OCI-LY7 (cell line): Measurements from ENCODE around the gene LGR6. TPM values are rescaled to one million over a fixed set of nuclear protein-coding genes. Genes with fewer than 3 reads are reported as not detected.

Source experiments
- Bru-seq: library from RNA; stranded (reverse); fragments of 400-500 nt; gene quantifications from one replicate; lab custom pipeline; 2021; lab: Mats Ljungman, UMichigan
- BruChase-seq, 2 experiments: library from RNA; stranded (reverse); fragments of 400-500 nt; gene quantifications; one replicate each; lab custom pipeline; 2021; lab: Mats Ljungman, UMichigan
- BruUV-seq: library from RNA; stranded (reverse); fragments of 400-500 nt; replicated peaks from 2 replicates; lab custom pipeline; 2021; lab: Mats Ljungman, UMichigan
- CTCF ChIA-PET: fragments of 300-600 bp; sonication (Branson Sonifier 250); formaldehyde crosslinking; loops from one replicate; lab custom pipeline; 2022; ENCODE audit warnings: antibody characterized with exemption; ENCODE audit not compliant: unreplicated experiment; lab: Charles Lee
- POLR2A ChIA-PET: fragments of 300-600 bp; sonication (Branson Sonifier 250); formaldehyde crosslinking; loops from one replicate; lab custom pipeline; 2022; ENCODE audit warnings: antibody characterized with exemption; lab: Charles Lee
- DNase-seq: peaks from one replicate; pipeline ENCODE4 v3.0.0-alpha.2; 2015; ENCODE audit warnings: low spot score
- H2AFZ ChIP-seq: fragments of 200-600 bp; sonication (generic), shearing (Covaris generic); 2 replicates; pipeline ENCODE4 v1.6.1; 2014; ENCODE audit warnings: mild to moderate bottlenecking, antibody characterized with exemption, low read length, moderate library complexity
- H3K27ac ChIP-seq: fragments of 200-600 bp; sonication (generic); 2 replicates; pipeline ENCODE4 v1.5.1; 2014; ENCODE audit warnings: mixed run types, low read depth, mild to moderate bottlenecking, moderate library complexity, low read length, inconsistent platforms; ENCODE audit not compliant: poor library complexity, severe bottlenecking
- H3K36me3 ChIP-seq: fragments of 200-600 bp; sonication (generic); 2 replicates; pipeline ENCODE4 v1.6.1; 2014; ENCODE audit warnings: mild to moderate bottlenecking, antibody characterized with exemption, low read length, moderate library complexity, mixed read lengths; ENCODE audit not compliant: insufficient read depth
- H3K4me1 ChIP-seq: fragments of 200-600 bp; sonication (generic); 2 replicates; pipeline ENCODE4 v1.5.1; 2014; ENCODE audit warnings: mild to moderate bottlenecking, low read length; ENCODE audit not compliant: insufficient read depth, poor library complexity, severe bottlenecking
- H3K4me2 ChIP-seq: fragments of 200-600 bp; sonication (generic); 2 replicates; pipeline ENCODE4 v1.6.1; 2014; ENCODE audit warnings: mild to moderate bottlenecking, low read length
- H3K4me3 ChIP-seq: fragments of 200-600 bp; sonication (generic); 2 replicates; pipeline ENCODE4 v1.5.1; 2014; ENCODE audit warnings: mild to moderate bottlenecking, low read depth, low read length; ENCODE audit not compliant: poor library complexity, severe bottlenecking
- H3K79me2 ChIP-seq: fragments of 200-600 bp; sonication (generic); 2 replicates; pipeline ENCODE4 v1.6.1; 2016; ENCODE audit warnings: low read depth, mild to moderate bottlenecking, low read length, moderate library complexity, mixed read lengths; ENCODE audit not compliant: insufficient read depth
- H3K9me2 ChIP-seq: fragments of 200-600 bp; sonication (generic); 2 replicates; pipeline ENCODE4 v1.6.1; 2016; ENCODE audit warnings: mild to moderate bottlenecking, low read length, mixed read lengths; ENCODE audit not compliant: insufficient read depth
- H3K9me3 ChIP-seq: fragments of 200-600 bp; sonication (generic); 2 replicates; pipeline ENCODE4 v1.6.1; 2014; ENCODE audit warnings: mild to moderate bottlenecking, mixed run types, low read length, mixed read lengths
- H4K20me1 ChIP-seq: fragments of 200-600 bp; sonication (generic); 2 replicates; pipeline ENCODE4 v1.6.1; 2014; ENCODE audit warnings: mild to moderate bottlenecking, antibody characterized with exemption, low read length, moderate library complexity, mixed read lengths; ENCODE audit not compliant: insufficient read depth
- EZH2phosphoT487 ChIP-seq: fragments of 200-600 bp; sonication (generic); IDR thresholded peaks from 2 replicates; pipeline ENCODE4 v1.6.1; 2018; ENCODE audit warnings: low read depth, borderline replicate concordance, mild to moderate bottlenecking, mixed run types, antibody characterized with exemption, low read length, moderate library complexity, mixed read lengths
- intact Hi-C: fragments of 100-400 bp; cut with micrococcal nuclease; formaldehyde crosslinking; loops from one replicate; pipeline ENCODE4 v1.10.0; 2022; ENCODE audit not compliant: unreplicated experiment
- long read RNA-seq: library from polyadenylated mRNA; stranded (forward); transcript quantifications from one replicate; pipeline ENCODE4 v2.0.0, GENCODE V29; 2022
- total RNA-seq, 2 experiments: library from RNA; depleted of rRNA in 1 of 2; stranded (reverse); fragments of >200 nt in 1 of 2; shearing (Covaris generic) in 1 of 2; gene quantifications; 2 replicates each; pipeline ENCODE4 v1.2.3, GENCODE V29; 2014 to 2022
- TF ChIP-seq, protein P1 (sequence below): fragments of 200-600 bp; sonication (generic); conservative IDR thresholded peaks from 2 replicates; pipeline ENCODE4 v1.5.1; 2014; ENCODE audit warnings: mild to moderate bottlenecking, antibody characterized with exemption, low read length, moderate library complexity, mixed read lengths

Gene LGR6, protein sequence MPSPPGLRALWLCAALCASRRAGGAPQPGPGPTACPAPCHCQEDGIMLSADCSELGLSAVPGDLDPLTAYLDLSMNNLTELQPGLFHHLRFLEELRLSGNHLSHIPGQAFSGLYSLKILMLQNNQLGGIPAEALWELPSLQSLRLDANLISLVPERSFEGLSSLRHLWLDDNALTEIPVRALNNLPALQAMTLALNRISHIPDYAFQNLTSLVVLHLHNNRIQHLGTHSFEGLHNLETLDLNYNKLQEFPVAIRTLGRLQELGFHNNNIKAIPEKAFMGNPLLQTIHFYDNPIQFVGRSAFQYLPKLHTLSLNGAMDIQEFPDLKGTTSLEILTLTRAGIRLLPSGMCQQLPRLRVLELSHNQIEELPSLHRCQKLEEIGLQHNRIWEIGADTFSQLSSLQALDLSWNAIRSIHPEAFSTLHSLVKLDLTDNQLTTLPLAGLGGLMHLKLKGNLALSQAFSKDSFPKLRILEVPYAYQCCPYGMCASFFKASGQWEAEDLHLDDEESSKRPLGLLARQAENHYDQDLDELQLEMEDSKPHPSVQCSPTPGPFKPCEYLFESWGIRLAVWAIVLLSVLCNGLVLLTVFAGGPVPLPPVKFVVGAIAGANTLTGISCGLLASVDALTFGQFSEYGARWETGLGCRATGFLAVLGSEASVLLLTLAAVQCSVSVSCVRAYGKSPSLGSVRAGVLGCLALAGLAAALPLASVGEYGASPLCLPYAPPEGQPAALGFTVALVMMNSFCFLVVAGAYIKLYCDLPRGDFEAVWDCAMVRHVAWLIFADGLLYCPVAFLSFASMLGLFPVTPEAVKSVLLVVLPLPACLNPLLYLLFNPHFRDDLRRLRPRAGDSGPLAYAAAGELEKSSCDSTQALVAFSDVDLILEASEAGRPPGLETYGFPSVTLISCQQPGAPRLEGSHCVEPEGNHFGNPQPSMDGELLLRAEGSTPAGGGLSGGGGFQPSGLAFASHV
- total RNA-seq (2014; rRNA removed; shearing (Covaris generic)) (not detected in 2 replicates), total RNA-seq (2022) (not detected in 2 replicates), Bru-seq, nascent RNA (not detected), BruChase-seq, experiment 1, labeled RNA remaining after a 6-hour chase (percentile 6 among the genes with signal in this experiment), BruChase-seq, experiment 2, labeled RNA remaining after a 2-hour chase (percentile 5 among the genes with signal in this experiment)
- long read RNA-seq, partial matches to known transcripts: 0 of 2 reads
- long read RNA-seq, other reads (novel, unspliced or antisense): 2 of 2 reads

GRCh38 chr1:202193614-202194327, at the start of gene LGR6:
LGR6 (plus strand) TSS chr1:202193799; CDS start chr1:202193990, 191 bp downstream.
- peaks cover 11% of the 10 kb centered on the region for H3K4me1 ChIP-seq
- intact Hi-C loops: loop anchor here (1.0 kb wide), 1 partner anchor 122 kb away; no protein-coding TSS in a partner anchor

DNA sequence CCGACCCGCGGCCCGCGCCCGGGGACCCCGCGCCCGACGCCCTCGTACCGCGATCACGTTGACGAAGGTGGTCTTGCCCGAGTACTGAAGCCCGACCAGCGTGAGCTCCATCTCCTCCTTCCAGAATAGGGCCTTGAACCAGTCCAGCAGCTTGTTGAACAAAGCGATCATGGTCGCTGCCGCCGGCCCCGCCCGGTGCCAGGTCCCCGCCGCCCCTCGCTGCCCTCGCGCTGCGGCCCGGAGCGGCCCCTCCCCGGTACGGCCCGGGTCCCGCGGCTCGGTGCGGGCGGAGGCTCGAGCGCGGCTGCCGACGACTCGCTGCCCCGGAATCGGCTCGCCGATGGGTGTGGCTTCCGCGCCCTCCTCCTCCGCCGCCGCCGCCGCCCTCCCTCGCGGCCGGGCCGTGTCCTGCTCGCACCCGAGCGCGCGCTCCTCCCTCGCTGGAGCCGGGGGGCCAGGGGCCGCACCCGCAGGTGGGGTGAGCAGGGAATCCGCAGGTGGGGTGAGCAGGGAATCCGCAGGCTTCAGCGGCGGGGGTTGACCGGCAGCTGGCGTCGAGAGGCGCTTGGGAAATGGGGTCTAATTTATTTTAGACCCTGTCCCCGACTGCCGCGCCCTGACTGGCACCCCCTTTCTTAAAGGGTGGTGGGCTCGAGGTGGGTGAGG, 49.1 kb upstream of the LGR6 start, which contains the start of gene ARL8A:
ARL8A (minus strand) TSS at position 336 of the 666 bp plus-strand sequence; CDS start at position 171, 165 bp downstream.
- H2AFZ ChIP-seq: peak within 1 kb of the TSS; percentile 83; the same call in 1 of the 2 replicates
- peak within 1 kb of the TSS; percentile 85 for H3K4me3 ChIP-seq
- H3K9me3 ChIP-seq: no peaks in the 10 kb centered on the region
- no peaks in the 10 kb centered on the region for H3K9me2 ChIP-seq
- peak within 1 kb of the TSS; percentile 94 for H3K4me2 ChIP-seq
- no TSS peak for BruUV-seq
- TF ChIP-seq EZH2phosphoT487: no peak
- TF ChIP-seq, protein P1, sequence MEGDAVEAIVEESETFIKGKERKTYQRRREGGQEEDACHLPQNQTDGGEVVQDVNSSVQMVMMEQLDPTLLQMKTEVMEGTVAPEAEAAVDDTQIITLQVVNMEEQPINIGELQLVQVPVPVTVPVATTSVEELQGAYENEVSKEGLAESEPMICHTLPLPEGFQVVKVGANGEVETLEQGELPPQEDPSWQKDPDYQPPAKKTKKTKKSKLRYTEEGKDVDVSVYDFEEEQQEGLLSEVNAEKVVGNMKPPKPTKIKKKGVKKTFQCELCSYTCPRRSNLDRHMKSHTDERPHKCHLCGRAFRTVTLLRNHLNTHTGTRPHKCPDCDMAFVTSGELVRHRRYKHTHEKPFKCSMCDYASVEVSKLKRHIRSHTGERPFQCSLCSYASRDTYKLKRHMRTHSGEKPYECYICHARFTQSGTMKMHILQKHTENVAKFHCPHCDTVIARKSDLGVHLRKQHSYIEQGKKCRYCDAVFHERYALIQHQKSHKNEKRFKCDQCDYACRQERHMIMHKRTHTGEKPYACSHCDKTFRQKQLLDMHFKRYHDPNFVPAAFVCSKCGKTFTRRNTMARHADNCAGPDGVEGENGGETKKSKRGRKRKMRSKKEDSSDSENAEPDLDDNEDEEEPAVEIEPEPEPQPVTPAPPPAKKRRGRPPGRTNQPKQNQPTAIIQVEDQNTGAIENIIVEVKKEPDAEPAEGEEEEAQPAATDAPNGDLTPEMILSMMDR: no peak
- H3K27ac ChIP-seq: peak within 1 kb of the TSS; percentile 71
- ChIA-PET POLR2A (interaction anchor here (1.6 to 1.7 kb wide), 2 partner anchors 9 to 16 kb away, joined by 4 to 11 read pairs; partner anchors contain the start of gene PTPN7), CTCF (interaction anchor here (1.4 kb wide), 1 partner anchor 11 kb away, joined by 3 read pairs; no protein-coding TSS in a partner anchor)
- intact Hi-C loops: no loop called here
- peaks cover 37% of the 10 kb centered on the region for H3K79me2 ChIP-seq
- H3K4me1 ChIP-seq: peaks cover 17% of the 10 kb centered on the region
- H3K36me3 ChIP-seq: peaks cover 45% of the 10 kb centered on the region
- peak; percentile 73 for DNase-seq
- no peaks in the 10 kb centered on the region for H4K20me1 ChIP-seq

More at GRCh38 chr1:202193614-202194327, at the start of gene LGR6:
- Histone ChIP-seq H3K27ac (no peak within 1 kb of the TSS), H3K4me3 (no peak within 1 kb of the TSS), H3K79me2 (no peaks in the 10 kb centered on the region), H3K4me2 (peak within 1 kb of the TSS; percentile 29; the same call in 1 of the 2 replicates), H4K20me1 (no peaks in the 10 kb centered on the region), H3K9me3 (no peaks in the 10 kb centered on the region), H3K36me3 (no peaks in the 10 kb centered on the region), H2AFZ (no peak within 1 kb of the TSS), H3K9me2 (no peaks in the 10 kb centered on the region)
- no peak for DNase-seq
- ChIA-PET POLR2A (interaction anchor here (0.5 kb wide), 1 partner anchor 60 kb away, joined by 6 read pairs; no protein-coding TSS in a partner anchor), CTCF (interaction anchor here (0.6 kb wide), 1 partner anchor 9 kb away, joined by 3 read pairs; no protein-coding TSS in a partner anchor)
- no TSS peak for BruUV-seq
- TF ChIP-seq, protein P1: no peak
- no peak for TF ChIP-seq EZH2phosphoT487
